GM18507 (cell line): ENCODE measurements around the gene DESI2.
"Not testable (repeated sequence)": the region's sequence is repeated elsewhere in the genome, so short reads cannot be mapped to it uniquely, and the experiment has no call there.

ENCODE experiments used
- DNase-seq: peaks from one replicate; pipeline ENCODE4 v3.0.0; 2011; ENCODE audit warnings: low read depth; ENCODE audit not compliant: insufficient read length; ENCODE audit errors: extremely low spot score
- FAIRE-seq: peaks from 2 replicates; lab custom pipeline; 2011; peaks lifted over from hg19 to GRCh38; lab: Jason Lieb, UNC

Gene DESI2

DNA sequence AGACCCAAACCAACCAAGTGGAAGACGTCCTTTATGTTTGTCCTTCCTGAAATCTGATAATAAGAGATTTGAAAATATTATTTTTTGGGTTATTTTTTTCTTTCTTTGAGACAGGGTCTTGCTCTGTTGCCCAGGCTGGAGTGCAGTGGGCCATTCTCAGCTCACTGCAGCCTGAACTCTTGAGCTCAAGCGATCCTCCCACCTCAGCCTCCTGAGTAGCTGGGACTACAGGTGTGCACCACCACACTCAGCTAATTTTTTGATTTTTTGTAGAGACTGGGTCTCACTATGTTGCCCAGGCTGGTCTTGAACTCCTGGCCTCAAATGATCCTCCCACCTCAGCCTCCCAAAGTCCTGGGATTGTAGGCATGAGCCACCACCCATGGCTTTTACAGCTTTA is 86.2 kb downstream of the DESI2 start:
- not testable (repeated sequence) for FAIRE-seq, DNase-seq

DNA sequence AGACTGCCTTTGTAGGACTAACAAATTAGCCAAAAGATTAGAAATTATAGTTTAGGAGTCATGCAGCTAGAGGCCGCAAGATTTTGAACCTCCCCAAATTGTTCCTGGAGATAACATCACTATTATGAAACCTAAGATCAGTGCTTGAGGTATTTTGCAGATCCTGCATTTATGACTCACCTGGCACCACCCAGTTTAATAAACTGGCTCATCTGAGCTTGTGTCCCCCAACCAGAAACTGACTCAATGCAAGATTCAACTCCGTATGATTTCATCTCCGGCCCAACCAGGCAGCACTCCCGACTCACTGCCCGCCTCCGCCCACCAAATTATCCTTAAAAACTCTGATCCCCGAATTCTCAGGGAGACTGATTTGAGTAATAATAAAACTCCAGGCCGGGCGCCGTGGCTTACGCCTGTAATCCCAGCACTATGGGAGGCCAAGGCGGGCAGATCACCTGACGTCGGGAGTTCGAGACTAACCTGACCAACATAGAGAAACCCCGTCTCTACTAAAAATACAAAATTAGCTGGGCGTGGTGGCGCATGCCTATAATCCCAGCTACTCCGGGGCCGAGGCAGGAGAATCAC is 87.2 kb downstream of the DESI2 start:
- not testable (repeated sequence) for FAIRE-seq, DNase-seq

DNA sequence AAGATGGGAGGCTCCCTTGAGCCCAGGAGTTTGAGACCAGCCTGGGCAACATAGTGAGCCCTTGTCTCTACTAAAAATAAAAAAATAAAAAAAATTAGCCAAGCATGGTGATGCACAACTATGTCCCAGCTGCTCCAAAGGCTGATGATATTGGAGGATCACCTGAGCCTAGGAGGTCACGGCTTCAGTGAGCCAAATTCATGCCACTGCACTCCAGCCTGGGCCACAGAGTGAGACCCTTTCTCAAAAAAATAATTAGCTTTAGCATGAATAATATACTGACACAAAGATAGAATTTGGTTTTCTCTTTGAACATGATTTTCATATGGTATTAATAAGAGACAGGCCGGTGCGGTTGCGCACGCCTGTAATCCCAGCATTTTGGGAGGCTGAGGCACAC is 88.8 kb downstream of the DESI2 start:
- FAIRE-seq (no peak), DNase-seq (no peak)

DNA sequence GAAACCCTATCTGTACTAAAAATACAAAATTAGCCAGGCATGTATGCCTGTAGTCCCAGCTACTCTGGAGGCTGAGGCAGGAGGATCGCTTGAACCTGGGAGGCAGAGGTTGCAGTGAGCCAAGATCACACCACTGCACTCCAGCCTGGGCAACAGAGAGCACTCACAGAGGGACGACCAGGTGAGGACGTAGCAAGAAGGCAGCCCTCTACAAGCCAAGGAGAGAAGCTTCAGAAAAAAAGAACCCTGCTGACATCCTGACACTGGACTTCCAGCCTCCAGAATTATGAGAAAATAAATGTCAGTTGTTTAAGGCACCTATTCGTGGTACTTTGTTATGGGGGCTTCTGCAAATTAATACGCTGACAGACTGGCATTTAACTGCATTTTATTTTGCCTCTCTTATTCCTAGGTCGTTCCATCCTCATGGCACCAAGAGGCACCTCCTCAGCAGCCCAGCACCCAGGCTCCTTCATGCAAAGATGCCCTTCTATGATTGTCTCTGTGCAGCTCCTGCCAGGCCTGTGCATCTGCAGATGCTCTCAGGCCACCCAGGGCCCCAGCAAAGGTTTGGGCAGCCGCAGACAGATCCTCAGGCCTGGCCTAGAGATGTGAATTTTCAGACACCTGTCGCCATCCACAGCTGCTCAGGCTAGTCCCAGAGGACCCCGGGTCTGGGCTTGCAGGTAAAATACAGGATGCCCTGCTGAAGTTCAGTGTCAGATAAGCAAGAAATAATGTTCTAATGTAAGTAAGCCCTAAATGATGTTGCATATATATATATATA is 96.5 kb downstream of the DESI2 start:
- FAIRE-seq, result no peak
- DNase-seq, result no peak

DNA sequence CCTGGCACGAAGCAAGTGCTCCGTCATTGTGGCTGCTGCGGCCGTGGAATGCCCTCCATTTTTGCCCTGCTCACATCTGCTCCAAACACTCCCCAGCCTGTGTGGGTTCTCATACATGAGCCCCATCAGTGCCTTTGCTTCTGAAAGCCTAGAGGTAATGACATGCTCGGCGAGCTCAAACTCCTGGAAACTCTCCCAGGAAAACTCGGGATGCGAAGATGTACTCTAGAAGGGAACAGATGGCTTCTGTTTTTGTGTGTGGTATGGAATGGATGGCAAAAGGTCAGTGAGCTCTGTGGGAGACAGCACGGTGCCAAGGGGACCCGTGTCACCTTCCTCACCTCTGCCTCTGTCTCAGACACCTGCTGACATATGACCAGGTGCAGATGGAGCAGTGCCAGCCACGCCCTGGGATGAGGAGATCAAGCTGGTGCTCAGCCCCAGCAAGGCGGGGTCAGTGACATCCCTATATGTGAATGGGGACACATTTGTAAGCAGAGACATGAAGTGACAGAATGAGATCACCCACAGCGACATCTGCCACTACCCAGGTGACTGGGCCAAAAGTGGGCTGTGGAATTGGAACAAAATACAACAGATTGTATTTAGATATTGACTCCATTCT is 98.5 kb downstream of the DESI2 start:
- no peak for FAIRE-seq
- no peak for DNase-seq

DNA sequence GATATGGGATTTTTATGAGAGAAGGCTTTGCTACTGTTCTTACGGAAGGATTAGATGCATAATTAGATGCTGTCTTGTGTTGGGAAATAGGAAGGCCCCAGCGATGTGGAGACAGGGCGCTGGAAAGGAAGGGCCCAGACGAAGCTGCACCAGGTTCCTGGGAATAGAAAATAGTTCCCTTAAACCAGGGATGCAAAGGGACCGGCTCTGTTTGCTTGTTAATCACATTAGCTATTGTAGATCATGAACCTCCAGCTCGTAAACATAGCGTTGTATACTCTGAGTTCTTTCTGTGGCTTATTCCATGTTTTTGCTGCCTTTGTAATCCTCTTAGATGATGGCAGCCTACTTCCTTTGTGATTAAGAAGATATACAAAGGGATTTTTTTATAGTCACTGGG is 102.7 kb downstream of the DESI2 start:
- no peak for FAIRE-seq

DNA sequence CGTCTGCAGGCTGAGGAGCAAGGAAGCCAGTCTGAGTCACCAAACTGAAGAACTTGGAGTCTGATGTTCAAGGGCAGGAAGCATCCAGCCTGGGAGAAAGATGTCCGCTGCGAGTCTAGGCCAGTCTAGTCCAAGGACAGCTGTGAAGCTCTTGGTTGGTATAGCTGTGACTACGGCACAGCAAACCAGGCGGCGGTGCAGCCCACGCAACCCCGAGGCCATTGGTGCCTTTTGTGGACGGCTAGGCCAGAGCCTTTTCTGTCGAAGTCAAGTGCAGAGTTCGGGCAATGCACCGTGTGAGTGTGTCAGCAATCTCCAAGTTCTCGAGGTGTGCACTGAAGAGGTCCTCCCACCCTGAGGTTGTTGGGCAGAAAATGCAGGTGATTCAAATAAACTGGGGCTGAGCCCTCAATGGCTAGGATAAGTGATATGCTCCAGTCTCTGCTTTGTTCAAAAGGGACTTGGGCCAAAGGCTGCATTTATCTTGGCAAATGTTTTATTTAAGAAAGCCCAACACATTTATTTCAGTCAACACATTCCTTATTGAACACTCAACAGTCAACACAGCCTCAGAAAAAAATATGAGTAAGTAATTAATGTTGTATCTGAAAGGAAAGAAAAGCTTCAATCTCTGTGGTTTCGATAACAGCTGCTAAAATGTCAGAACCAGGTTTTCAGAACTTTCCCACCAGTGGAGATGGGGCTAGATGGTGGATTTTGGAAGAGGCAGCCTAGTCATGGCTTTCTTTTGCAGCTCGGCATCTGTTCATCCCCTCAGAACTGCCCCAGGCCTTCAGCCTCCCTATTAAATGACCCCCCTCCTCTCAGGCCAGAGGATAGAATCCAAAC is 104.4 kb downstream of the DESI2 start:
- no peak for DNase-seq
- FAIRE-seq, result no peak

More for the DNA sequence above, 102.7 kb downstream of the DESI2 start:
- no peak for DNase-seq
